ENCODE results near the gene CBLB. TPM values are rescaled to one million over a fixed set of nuclear protein-coding genes. Genes with fewer than 3 reads are reported as not detected.

The CBLB gene
- total RNA-seq, 1 donor from 2014 or later, result 19.8 TPM

GRCh38 chr3:105877336-105877910, 8.6 kb upstream of the CBLB start:
- Histone ChIP-seq H3K9ac (ENCODE audit: low read depth in 1 of 3, low read length in 3 of 3) (no peak overlapping the region), H3K27ac (ENCODE audit: low read depth, low read length) (no peak overlapping the region), H3K9me3 (ENCODE audit: control insufficient read depth in 3 of 3, low read length in 3 of 3) (no peaks in the 10 kb centered on the region), H3K36me3 (ENCODE audit: control insufficient read depth in 3 of 3, insufficient read depth in 3 of 3, low read length in 3 of 3) (no peaks in the 10 kb centered on the region), H3K27me3 (ENCODE audit: control insufficient read depth in 3 of 3, insufficient read depth in 3 of 3, low read length in 3 of 3) (no peaks in the 10 kb centered on the region), H3K4me3 (ENCODE audit: low read length in 3 of 3) (no peak overlapping the region), H3K4me1 (ENCODE audit: control insufficient read depth in 3 of 3, insufficient read depth in 3 of 3, low read length in 3 of 3) (no peaks in the 10 kb centered on the region)

- Histone ChIP-seq H3K9me3 (ENCODE audit: control insufficient read depth in 3 of 3, low read length in 3 of 3) (no peaks in the 10 kb centered on the region), H3K27me3 (ENCODE audit: control insufficient read depth in 3 of 3, insufficient read depth in 3 of 3, low read length in 3 of 3) (no peaks in the 10 kb centered on the region), H3K4me1 (ENCODE audit: control insufficient read depth in 3 of 3, insufficient read depth in 3 of 3, low read length in 3 of 3) (no peaks in the 10 kb centered on the region), H3K27ac (ENCODE audit: low read depth, low read length) (no peak overlapping the region), H3K4me3 (ENCODE audit: low read length in 3 of 3) (no peak overlapping the region), H3K36me3 (ENCODE audit: control insufficient read depth in 3 of 3, insufficient read depth in 3 of 3, low read length in 3 of 3) (no peaks in the 10 kb centered on the region), H3K9ac (ENCODE audit: low read depth in 1 of 3, low read length in 3 of 3) (no peak overlapping the region)
Measured at GRCh38 chr3:105876780-105877327, 8.0 kb upstream of the CBLB start.

GRCh38 chr3:105869861-105870755, 1.3 kb upstream of the CBLB start:
- Histone ChIP-seq H3K36me3 (ENCODE audit: control insufficient read depth in 3 of 3, insufficient read depth in 3 of 3, low read length in 3 of 3) (no peaks in the 10 kb centered on the region), H3K9me3 (ENCODE audit: control insufficient read depth in 3 of 3, low read length in 3 of 3) (no peaks in the 10 kb centered on the region), H3K4me1 (ENCODE audit: control insufficient read depth in 3 of 3, insufficient read depth in 3 of 3, low read length in 3 of 3) (peaks cover 5 to 20% (median 5%) of the 10 kb centered on the region in 3 donors), H3K27me3 (ENCODE audit: control insufficient read depth in 3 of 3, insufficient read depth in 3 of 3, low read length in 3 of 3) (no peaks in the 10 kb centered on the region), H3K27ac (ENCODE audit: low read depth, low read length) (peak overlapping the region; percentile 92), H3K4me3 (ENCODE audit: low read length in 3 of 3) (peak overlapping the region; percentile 85 to 96 (median 95)), H3K9ac (ENCODE audit: low read depth in 1 of 3, low read length in 3 of 3) (peak overlapping the region; percentile 71 to 89 (median 81))

- H3K9me3 ChIP-seq (ENCODE audit: control insufficient read depth in 3 of 3, low read length in 3 of 3), result no peaks in the 10 kb centered on the region
- H3K27me3 ChIP-seq (ENCODE audit: control insufficient read depth in 3 of 3, insufficient read depth in 3 of 3, low read length in 3 of 3), result no peaks in the 10 kb centered on the region
- peak overlapping the region; percentile 71 to 89 (median 81) for H3K9ac ChIP-seq (ENCODE audit: low read depth in 1 of 3, low read length in 3 of 3)
- H3K27ac ChIP-seq (ENCODE audit: low read depth, low read length), result peak overlapping the region; percentile 92
- H3K4me1 ChIP-seq (ENCODE audit: control insufficient read depth in 3 of 3, insufficient read depth in 3 of 3, low read length in 3 of 3), result peaks cover 5 to 22% (median 5%) of the 10 kb centered on the region in 3 donors
- peak overlapping the region; percentile 85 to 96 (median 95) for H3K4me3 ChIP-seq (ENCODE audit: low read length in 3 of 3)
- H3K36me3 ChIP-seq (ENCODE audit: control insufficient read depth in 3 of 3, insufficient read depth in 3 of 3, low read length in 3 of 3), result no peaks in the 10 kb centered on the region
Measured at GRCh38 chr3:105869531-105869833, 670 bp upstream of the CBLB start.

GRCh38 chr3:105868431-105868741, 426 bp downstream of the CBLB start:
- H3K4me1 ChIP-seq (ENCODE audit: control insufficient read depth in 3 of 3, insufficient read depth in 3 of 3, low read length in 3 of 3), result peaks cover 5 to 27% (median 5%) of the 10 kb centered on the region in 3 donors

GRCh38 chr3:105867712-105868430, 941 bp downstream of the CBLB start:
- Histone ChIP-seq H3K9ac (ENCODE audit: low read depth in 1 of 3, low read length in 3 of 3) (peak overlapping the region; percentile 84 to 92 (median 89)), H3K4me1 (ENCODE audit: control insufficient read depth in 3 of 3, insufficient read depth in 3 of 3, low read length in 3 of 3) (peaks cover 5 to 27% (median 5%) of the 10 kb centered on the region in 3 donors)

More at GRCh38 chr3:105868431-105868741, 426 bp downstream of the CBLB start:
- Histone ChIP-seq H3K27me3 (ENCODE audit: control insufficient read depth in 3 of 3, insufficient read depth in 3 of 3, low read length in 3 of 3) (no peaks in the 10 kb centered on the region), H3K9ac (ENCODE audit: low read depth in 1 of 3, low read length in 3 of 3) (peak overlapping the region; percentile 84 to 92 (median 89)), H3K27ac (ENCODE audit: low read depth, low read length) (peak overlapping the region; percentile 92), H3K9me3 (ENCODE audit: control insufficient read depth in 3 of 3, low read length in 3 of 3) (no peaks in the 10 kb centered on the region), H3K36me3 (ENCODE audit: control insufficient read depth in 3 of 3, insufficient read depth in 3 of 3, low read length in 3 of 3) (no peaks in the 10 kb centered on the region), H3K4me3 (ENCODE audit: low read length in 3 of 3) (peak overlapping the region; percentile 84 to 88 (median 85))

GRCh38 chr3:105866656-105867653, 1.9 kb downstream of the CBLB start:
- H3K36me3 ChIP-seq (ENCODE audit: control insufficient read depth in 3 of 3, insufficient read depth in 3 of 3, low read length in 3 of 3), result no peaks in the 10 kb centered on the region
- H3K9ac ChIP-seq (ENCODE audit: low read depth in 1 of 3, low read length in 3 of 3), result peak overlapping the region; percentile 84 to 92 (median 89)
- no peaks in the 10 kb centered on the region for H3K27me3 ChIP-seq (ENCODE audit: control insufficient read depth in 3 of 3, insufficient read depth in 3 of 3, low read length in 3 of 3)
- H3K27ac ChIP-seq (ENCODE audit: low read depth, low read length), result peak overlapping the region; percentile 92
- H3K9me3 ChIP-seq (ENCODE audit: control insufficient read depth in 3 of 3, low read length in 3 of 3), result no peaks in the 10 kb centered on the region
- H3K4me1 ChIP-seq (ENCODE audit: control insufficient read depth in 3 of 3, insufficient read depth in 3 of 3, low read length in 3 of 3), result peaks cover 5 to 27% (median 7%) of the 10 kb centered on the region in 3 donors
- H3K4me3 ChIP-seq (ENCODE audit: low read length in 3 of 3), result peak overlapping the region; percentile 84 to 88 (median 85)

More at GRCh38 chr3:105867712-105868430, 941 bp downstream of the CBLB start:
- H3K27me3 ChIP-seq (ENCODE audit: control insufficient read depth in 3 of 3, insufficient read depth in 3 of 3, low read length in 3 of 3), result no peaks in the 10 kb centered on the region
- peak overlapping the region; percentile 84 to 88 (median 85) for H3K4me3 ChIP-seq (ENCODE audit: low read length in 3 of 3)
- H3K9me3 ChIP-seq (ENCODE audit: control insufficient read depth in 3 of 3, low read length in 3 of 3), result no peaks in the 10 kb centered on the region
- H3K27ac ChIP-seq (ENCODE audit: low read depth, low read length), result peak overlapping the region; percentile 92
- no peaks in the 10 kb centered on the region for H3K36me3 ChIP-seq (ENCODE audit: control insufficient read depth in 3 of 3, insufficient read depth in 3 of 3, low read length in 3 of 3)

GRCh38 chr3:105865867-105866350, 2.9 kb downstream of the CBLB start:
- peak overlapping the region; percentile 0 to 23 (median 10) for H3K9ac ChIP-seq (ENCODE audit: low read depth in 1 of 3, low read length in 3 of 3)
- H3K27ac ChIP-seq (ENCODE audit: low read depth, low read length), result no peak overlapping the region
- H3K4me1 ChIP-seq (ENCODE audit: control insufficient read depth in 3 of 3, insufficient read depth in 3 of 3, low read length in 3 of 3), result peaks cover 5 to 27% (median 7%) of the 10 kb centered on the region in 3 donors
- no peaks in the 10 kb centered on the region for H3K9me3 ChIP-seq (ENCODE audit: control insufficient read depth in 3 of 3, low read length in 3 of 3)
- H3K4me3 ChIP-seq (ENCODE audit: low read length in 3 of 3), result peak overlapping the region in 1 of 3 donors; percentile 84
- H3K27me3 ChIP-seq (ENCODE audit: control insufficient read depth in 3 of 3, insufficient read depth in 3 of 3, low read length in 3 of 3), result no peaks in the 10 kb centered on the region
- no peaks in the 10 kb centered on the region for H3K36me3 ChIP-seq (ENCODE audit: control insufficient read depth in 3 of 3, insufficient read depth in 3 of 3, low read length in 3 of 3)
